Right lung (tissue), 5 donors: Measurements from ENCODE around the gene PPP1R18. TPM values are rescaled to one million over a fixed set of nuclear protein-coding genes. Genes with fewer than 3 reads are reported as not detected.
A peak's percentile ranks its signal among the peaks of the same experiment; 100 is the strongest.

Source experiments
- DNase-seq, 2 donors: peaks; one replicate each; pipeline ENCODE4 v3.0.0-alpha.2; 2013
- polyA plus RNA-seq, 5 donors: library from polyadenylated mRNA; unstranded; fragments of 120-200 nt; gene quantifications; one replicate each; pipeline versions ENCODE4 v1.2.1 to v1.2.3, GENCODE V29; 2013; ENCODE audit warnings: inconsistent platforms in 1 of 5, low replicate concordance in 1 of 5; ENCODE audit not compliant: insufficient read length in 5 of 5, insufficient read depth in 1 of 5

The PPP1R18 gene
- polyA plus RNA-seq, 5 donors, result 36.9 to 49.7 (median 44.2) TPM

GRCh38 chr6:30690403-30691207 lies 4.2 kb upstream of the PPP1R18 start, which contains the start of gene NRM:
Gene NRM (minus strand): TSS chr6:30690984. CDS start chr6:30690974, 10 bp downstream.
- peak; percentile 92 to 93 for DNase-seq

DNA sequence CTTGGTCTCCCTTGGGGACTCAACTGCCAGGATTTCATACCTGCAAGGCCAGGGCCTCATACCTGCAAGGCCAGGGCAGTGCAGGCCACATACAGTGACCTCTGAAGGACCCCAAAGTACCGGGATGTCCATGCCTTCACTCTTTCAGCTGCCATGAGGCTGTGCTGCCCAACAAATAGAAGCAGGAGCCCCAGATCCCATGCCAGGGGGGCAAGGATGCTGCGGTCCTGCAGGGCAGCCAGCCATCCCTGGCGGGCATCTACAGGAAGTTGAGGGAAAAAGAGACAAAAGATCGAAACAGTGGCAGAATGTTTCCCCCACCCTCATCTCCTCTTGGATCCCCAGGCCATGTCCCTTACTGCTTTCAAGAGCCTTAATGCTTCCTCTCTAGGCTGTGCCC lies 3.5 kb upstream of the PPP1R18 start:
- no peak for DNase-seq

GRCh38 chr6:30689022-30689865 lies 2.8 kb upstream of the PPP1R18 start:
- DNase-seq, result no peak

DNA sequence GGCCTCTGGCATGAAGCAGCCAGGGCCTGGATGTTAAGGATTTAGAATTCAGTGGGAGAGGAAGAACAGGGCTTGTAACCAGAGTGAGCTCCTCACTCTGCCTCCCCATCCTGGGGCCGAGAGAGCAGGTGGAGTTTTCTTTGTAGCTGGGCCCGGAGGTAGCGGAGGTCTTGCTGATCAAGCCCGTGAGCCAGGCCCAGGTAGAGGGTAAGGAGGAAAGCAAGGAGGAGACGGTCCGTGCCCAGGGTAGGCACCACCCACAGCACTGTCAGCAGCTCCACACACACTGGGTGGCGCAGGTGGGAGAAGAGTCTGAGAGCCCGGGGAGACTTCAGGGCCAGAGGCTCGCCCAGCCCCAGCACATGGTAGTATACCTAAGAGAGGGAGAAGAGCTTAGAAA lies 2.1 kb upstream of the PPP1R18 start:
- DNase-seq, result no peak

GRCh38 chr6:30687659-30688431 lies 1.4 kb upstream of the PPP1R18 start:
- DNase-seq, result no peak

DNA sequence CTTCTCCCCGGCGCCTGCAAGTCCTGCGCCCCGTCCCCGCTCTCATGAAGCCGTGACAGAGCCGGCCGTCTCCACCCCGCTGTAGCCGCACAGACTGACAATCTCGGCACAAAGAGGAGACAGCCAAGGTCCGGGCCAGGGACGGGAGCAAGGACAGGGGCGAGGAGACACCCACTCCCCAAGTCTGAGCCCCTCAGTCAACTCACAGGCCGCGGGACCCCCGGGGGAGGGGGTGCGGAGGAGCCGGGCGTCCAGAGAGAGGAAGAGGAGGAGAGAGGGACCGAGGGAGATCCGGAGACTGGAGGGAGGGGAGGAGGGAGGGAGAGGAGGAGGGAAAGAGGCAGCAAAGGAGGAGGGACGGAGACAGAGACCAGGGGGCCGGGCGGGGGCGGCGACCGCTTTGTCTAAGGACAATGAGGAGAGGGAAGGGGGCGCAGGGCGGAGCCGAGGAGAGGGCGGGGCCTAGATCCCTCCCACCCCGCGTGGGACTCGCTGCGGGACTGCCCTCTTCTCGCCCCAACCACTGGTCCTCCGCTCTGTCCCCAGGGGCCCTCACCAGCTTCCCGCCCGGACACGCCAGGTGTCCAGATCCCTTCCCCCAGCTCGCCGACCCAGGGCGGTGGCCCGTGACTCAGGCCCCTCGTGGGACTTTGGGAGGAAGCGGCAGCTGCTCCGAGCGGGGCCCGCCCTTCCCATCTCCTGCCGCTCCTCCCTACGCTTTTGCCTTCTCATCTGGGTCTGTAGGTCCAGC lies 638 bp upstream of the PPP1R18 start:
- DNase-seq, result peak; percentile 91 to 92

- no peak for DNase-seq
Measured at GRCh38 chr6:30685157-30686008, 1.1 kb downstream of the PPP1R18 start.

DNA sequence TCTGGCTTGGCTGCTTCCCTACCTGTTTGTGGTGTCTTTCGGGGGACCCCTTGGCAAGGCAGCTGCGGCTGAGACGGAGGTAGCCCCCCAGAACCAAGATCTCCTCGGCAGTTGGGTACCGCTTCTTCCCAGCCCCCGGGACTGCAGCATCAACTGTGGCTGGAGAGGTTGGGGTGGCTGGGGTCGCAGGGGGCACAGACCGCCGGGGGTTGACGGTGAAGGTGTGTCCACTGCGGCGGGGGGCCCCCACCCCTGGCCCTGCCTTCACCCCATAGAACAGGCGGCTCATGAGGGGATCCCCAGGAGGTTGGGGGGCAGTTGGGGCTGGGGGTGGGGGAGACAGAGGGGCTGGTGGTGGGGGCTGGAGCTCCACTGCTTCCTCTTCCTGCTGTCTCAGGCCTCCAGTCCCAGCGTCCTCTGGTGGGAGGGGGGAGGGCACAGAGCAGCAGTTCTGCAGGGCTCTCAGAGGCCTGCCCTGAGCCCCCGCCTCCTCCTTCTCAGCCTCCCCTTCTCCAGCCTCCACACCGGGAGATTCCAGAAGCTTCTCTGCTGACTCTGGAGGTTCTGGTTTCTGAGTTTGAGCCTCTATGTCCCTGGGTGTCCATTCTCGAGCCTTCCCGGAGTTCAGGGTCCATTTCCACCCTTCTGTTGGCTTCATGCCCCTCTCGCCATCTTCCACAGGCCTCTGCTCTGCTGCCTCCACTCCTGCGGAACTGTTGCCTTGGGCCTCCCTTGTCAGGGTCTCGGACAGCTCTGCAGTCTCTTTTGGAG lies 1.9 kb downstream of the PPP1R18 start:
- no peak for DNase-seq

- no peak for DNase-seq
Measured at GRCh38 chr6:30683980-30684338, 2.5 kb downstream of the PPP1R18 start.

DNA sequence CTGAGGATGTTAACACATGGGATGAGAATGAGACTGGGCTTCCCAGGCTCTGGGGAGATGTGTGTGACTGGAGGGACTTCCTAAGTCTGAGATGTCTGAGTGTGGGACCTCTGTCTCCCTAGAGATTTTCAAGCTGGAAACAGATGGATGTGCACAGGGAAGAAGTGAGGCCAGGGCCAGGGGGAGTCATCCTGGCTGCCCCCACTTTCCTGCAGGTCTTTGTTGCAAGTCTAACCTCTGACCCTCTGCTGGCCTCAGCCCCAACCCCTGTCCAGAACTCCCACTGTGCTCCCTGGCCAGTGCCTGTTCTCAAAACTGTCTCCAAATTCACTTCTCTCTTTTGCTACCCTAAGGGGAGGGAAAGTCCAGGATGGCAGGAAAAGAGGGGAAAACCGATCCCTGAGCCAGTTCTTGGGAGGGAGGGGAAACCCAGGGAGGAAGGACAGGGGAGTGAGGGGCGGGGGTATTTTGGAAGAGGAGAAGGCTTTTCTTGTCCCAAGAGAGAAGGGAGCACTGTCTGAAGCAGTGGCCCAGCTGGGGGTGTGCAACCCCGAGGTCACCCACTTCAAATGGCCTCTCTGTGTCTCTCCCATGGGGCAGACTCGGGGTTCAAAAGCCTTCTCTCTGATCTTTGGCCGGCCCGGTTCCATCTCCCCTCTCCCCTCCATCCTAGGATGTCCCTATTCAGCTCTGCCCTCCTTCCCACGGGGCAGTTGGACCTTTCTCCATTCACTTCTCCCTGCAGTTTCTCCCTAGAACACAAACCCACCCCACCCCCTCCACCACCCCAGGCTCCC lies 3.1 kb downstream of the PPP1R18 start:
- DNase-seq, result no peak

GRCh38 chr6:30682143-30683117 lies 4.0 kb downstream of the PPP1R18 start:
- peak; percentile 55 to 60 for DNase-seq

GRCh38 chr6:30681766-30682142 lies 4.7 kb downstream of the PPP1R18 start:
- no peak for DNase-seq

GRCh38 chr6:30679765-30680535 lies 6.5 kb downstream of the PPP1R18 start:
- no peak for DNase-seq

GRCh38 chr6:30678964-30679726 lies 7.3 kb downstream of the PPP1R18 start:
- peak; percentile 64 to 68 for DNase-seq

GRCh38 chr6:30676660-30677285 lies 9.7 kb downstream of the PPP1R18 start:
- DNase-seq, result no peak
